ENCODE data around the gene KLHDC8B. TPM values are rescaled to one million over a fixed set of nuclear protein-coding genes. Genes with fewer than 3 reads are reported as not detected.

The KLHDC8B gene
- total and polyA plus RNA-seq, 2 of the 4 experiments (the other 2 are of a cell fraction) = 16.3 to 16.5 TPM

DNA sequence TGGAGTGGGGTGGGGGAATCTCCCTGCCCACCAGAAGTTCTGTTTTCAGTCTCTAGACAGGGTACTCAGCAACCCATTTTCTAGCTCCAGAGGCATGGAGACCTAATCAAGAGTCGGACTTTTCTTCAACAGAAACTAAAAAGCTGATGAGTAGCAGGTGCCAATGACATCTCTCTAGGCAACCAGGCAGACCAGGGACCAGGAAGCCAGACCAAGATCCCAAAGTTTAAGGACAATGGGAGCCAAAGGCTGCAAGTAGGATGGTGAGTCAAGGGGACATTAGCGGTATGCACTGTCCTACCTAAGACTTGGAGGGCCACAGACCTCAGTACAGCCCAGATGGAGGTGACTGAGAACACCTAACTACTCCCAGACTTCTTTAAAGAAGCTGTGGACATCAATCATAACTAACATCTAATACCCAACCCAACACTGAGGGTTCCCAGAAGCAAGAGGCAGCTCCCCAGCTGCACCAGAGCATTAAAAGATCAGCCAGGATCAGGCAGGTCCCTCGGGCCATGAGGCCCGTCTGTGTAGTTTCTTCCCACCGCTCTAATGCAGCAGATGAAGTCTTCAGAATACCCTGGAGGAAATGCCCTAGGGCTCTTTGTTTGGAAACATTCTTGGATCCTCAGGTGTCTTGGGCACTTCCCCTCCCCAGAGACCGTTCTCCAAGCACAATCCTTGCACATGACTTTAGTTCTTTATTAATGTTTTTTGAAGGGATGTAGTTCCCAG, 6.2 kb upstream of the KLHDC8B start:
- Histone ChIP-seq H2BK5ac (ENCODE audit: low read depth, low read length, poor library complexity, severe bottlenecking) (no peak overlapping the region), H4K5ac (ENCODE audit: low read depth, low read length) (no peak overlapping the region), H3K9me1 (ENCODE audit: insufficient read depth, low read length) (peaks cover 30% of the 10 kb centered on the region), H3K4me2 (ENCODE audit: low read depth, low read length) (peak overlapping the region; percentile 79), H3K36me3 (ENCODE audit: control insufficient read depth, insufficient read depth, low read length) (peaks cover 25% of the 10 kb centered on the region), H2BK120ac (ENCODE audit: low read depth, low read length) (no peak overlapping the region), H3K23ac (ENCODE audit: low read depth, low read length) (peak overlapping the region; percentile 91; the same call in 1 of the 2 replicates), H2AK9ac (replicated peaks; ENCODE audit: low read depth, low read length, poor library complexity) (peak overlapping the region; percentile 99), H4K8ac (ENCODE audit: low read depth in 2 of 2, low read length in 2 of 2) (peak overlapping the region; percentile 97 to 100), H3K18ac (ENCODE audit: low read depth, low read length) (no peak overlapping the region; the same call in 1 of the 2 replicates), H3K9ac (ENCODE audit: low read depth, low read length) (peak overlapping the region; percentile 92), H3K9me3 (ENCODE audit: control insufficient read depth, insufficient read depth, low read length) (no peaks in the 10 kb centered on the region), H3K4me1 (ENCODE audit: control insufficient read depth, insufficient read depth, low read length) (peaks cover 9% of the 10 kb centered on the region), H2AK5ac (ENCODE audit: low read depth, low read length) (peak overlapping the region; percentile 99), H4K20me1 (ENCODE audit: insufficient read depth, low read length) (peaks cover 8% of the 10 kb centered on the region; the same call in 1 of the 2 replicates), H3K14ac (replicated peaks; ENCODE audit: low read depth, low read length) (peak overlapping the region; percentile 94), H4K91ac (ENCODE audit: insufficient read depth, low read depth, low read length) (peak overlapping the region; percentile 92), H3K4ac (ENCODE audit: low read depth, low read length) (peak overlapping the region; percentile 96), H3K27ac (ENCODE audit: insufficient read depth, low read length) (peak overlapping the region; percentile 85), H3K4me3 (ENCODE audit: insufficient read depth, low read depth, low read length) (peak overlapping the region; percentile 96), H3K79me1 (ENCODE audit: low read depth in 1 of 2, low read length in 2 of 2) (peaks cover 37 to 62% of the 10 kb centered on the region in 2 experiments), H2AFZ (replicated peaks; ENCODE audit: low read length, poor library complexity) (peak overlapping the region; percentile 100), H2BK15ac (ENCODE audit: low read depth, low read length) (no peak overlapping the region), H3K27me3 (ENCODE audit: control insufficient read depth, insufficient read depth, low read length) (no peaks in the 10 kb centered on the region), H2BK20ac (ENCODE audit: low read depth, low read length) (no peak overlapping the region), H3K56ac (ENCODE audit: extremely low read depth, insufficient read depth, low read length) (no peak overlapping the region)
- ChIA-PET POLR2A (ENCODE audit: unreplicated experiment) (interaction anchor here (0.5 kb wide), 1 partner anchor 144 kb away, joined by 3 read pairs; no protein-coding TSS in a partner anchor), CTCF (no interaction called here)
- ATAC-seq (ENCODE audit: low read depth) (no peak; the same call in 1 of the 2 replicates), DNase-seq (no peak)
- intact Hi-C loops (cut with micrococcal nuclease) = no loop called here
- TF ChIP-seq CHD1 (IDR thresholded peaks at IDR 0.05; ENCODE audit: low read depth, low read length) (no peak), ELK1 (IDR thresholded peaks at IDR 0.05; ENCODE audit: borderline replicate concordance, low read depth, low read length) (no peak), MAZ (IDR thresholded peaks at IDR 0.05; ENCODE audit: borderline replicate concordance, low read depth, low read length) (no peak), CTCF (conservative IDR thresholded peaks at IDR 0.05; ENCODE audit: low read depth, low read length) (no peak), CEBPB (IDR thresholded peaks at IDR 0.05; ENCODE audit: low read depth, low read length) (no peak), MXI1 (IDR thresholded peaks at IDR 0.05; ENCODE audit: borderline replicate concordance, low read depth, low read length) (no peak), RFX5 (IDR thresholded peaks at IDR 0.05; ENCODE audit: low read depth, low read length) (no peak), POLR2A (IDR thresholded peaks at IDR 0.05; ENCODE audit: low read depth, low read length) (no peak), BHLHE40 (IDR thresholded peaks at IDR 0.05; ENCODE audit: low read depth, low read length) (no peak), FOS (IDR thresholded peaks at IDR 0.05; ENCODE audit: low read depth, low read length) (no peak)
- in situ Hi-C loops (cut with MboI; ENCODE audit: low sequenced_read_pairs) = loop anchor here (25.0 kb wide), 1 partner anchor 272 kb away; the partner anchor contains the start of gene NICN1
- dilution Hi-C loops (cut with HindIII; ENCODE audit: low sequenced_read_pairs, unreplicated experiment) = no loop called here
- WGBS, 2 experiments (ENCODE audit: extremely low coverage in 2 of 2, insufficient read length in 1 of 2) = 37% methylated on average over 2 of the region's 6 CpGs; no CpG with 5 or more reads in 1 of the 2 experiments
- BruUV-seq (replicated peaks) = TSS peak; percentile 32
